ENCODE results near the gene PTPN14.

- TF ChIP-seq CTCF (IDR thresholded peaks at IDR 0.05; ENCODE audit: low read depth, low read length) (no peak), POLR2A (IDR thresholded peaks at IDR 0.05; ENCODE audit: extremely low read depth, insufficient read length) (no peak)
These were observed 112.9 kb downstream of the PTPN14 start for GRCh38 chr1:214438530-214438929.

Data from NB4 (cell line).